ENCODE measurements around the gene AGER. TPM values are rescaled to one million over a fixed set of nuclear protein-coding genes. Genes with fewer than 3 reads are reported as not detected.
"Not testable (repeated sequence)": the region's sequence is repeated elsewhere in the genome, so short reads cannot be mapped to it uniquely, and the experiment has no call there.

Gene AGER
- total RNA-seq, 1 donor from 2014 or later, result 1,590 TPM

GRCh38 chr6:32148289-32149091 is 35.6 kb downstream of the AGER start:
- ATAC-seq (peak; percentile 69), DNase-seq (peak; percentile 83)
- H3K4me3 ChIP-seq, result peak overlapping the region; percentile 14
- H3K27me3 ChIP-seq, result peaks cover 27% of the 10 kb centered on the region
- peaks cover 15% of the 10 kb centered on the region for H3K4me1 ChIP-seq
- H3K36me3 ChIP-seq, result no peaks in the 10 kb centered on the region
- TF ChIP-seq CTCF (IDR thresholded peaks at IDR 0.05), result no peak
- H3K9me3 ChIP-seq, result no peaks in the 10 kb centered on the region
- no peak overlapping the region for H3K27ac ChIP-seq
- intact Hi-C loops (cut with DNase I), result no loop called here

DNA sequence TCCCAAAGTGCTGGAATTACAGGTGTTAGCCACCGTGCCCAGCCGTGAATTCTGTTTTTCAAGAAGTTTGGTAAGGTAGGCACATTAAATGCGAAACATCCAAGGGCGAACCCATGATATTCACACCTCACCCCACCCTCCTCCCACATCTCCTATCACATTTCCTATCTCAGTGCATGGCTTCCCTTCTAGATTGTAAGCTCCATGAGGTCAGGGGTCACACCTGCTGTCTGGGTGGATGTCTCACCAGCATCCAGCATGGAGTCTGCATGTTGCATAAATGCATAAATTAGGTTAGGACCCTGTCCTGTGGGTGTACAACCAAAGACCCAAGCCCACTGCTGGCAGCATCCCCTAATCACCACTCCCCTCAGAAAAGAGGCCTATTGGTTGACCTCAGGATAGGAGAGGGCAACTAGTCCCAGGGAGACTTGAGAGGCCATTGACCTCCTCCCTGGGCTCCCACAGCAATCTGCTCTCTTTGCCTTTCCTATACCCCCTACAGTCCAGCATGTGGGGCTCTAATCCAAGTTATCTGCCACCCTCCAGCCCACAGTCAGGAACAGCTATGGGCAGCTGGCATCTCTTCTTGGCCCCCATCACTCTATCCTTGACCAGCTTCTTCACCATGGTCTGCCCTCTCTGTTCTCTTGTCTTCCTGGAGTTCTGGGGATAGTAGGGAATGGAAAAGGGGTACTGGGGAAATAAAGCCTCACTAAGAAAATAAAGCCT is 36.5 kb downstream of the AGER start:
- Histone ChIP-seq H3K9me3 (no peaks in the 10 kb centered on the region), H3K36me3 (no peaks in the 10 kb centered on the region), H3K27me3 (peaks cover 27% of the 10 kb centered on the region), H3K27ac (no peak overlapping the region), H3K4me3 (no peak overlapping the region), H3K4me1 (peaks cover 6% of the 10 kb centered on the region)
- TF ChIP-seq CTCF (IDR thresholded peaks at IDR 0.05), result peak; percentile 7
- DNase-seq, result no peak
- intact Hi-C loops (cut with DNase I), result no loop called here
- ATAC-seq, result no peak

DNA sequence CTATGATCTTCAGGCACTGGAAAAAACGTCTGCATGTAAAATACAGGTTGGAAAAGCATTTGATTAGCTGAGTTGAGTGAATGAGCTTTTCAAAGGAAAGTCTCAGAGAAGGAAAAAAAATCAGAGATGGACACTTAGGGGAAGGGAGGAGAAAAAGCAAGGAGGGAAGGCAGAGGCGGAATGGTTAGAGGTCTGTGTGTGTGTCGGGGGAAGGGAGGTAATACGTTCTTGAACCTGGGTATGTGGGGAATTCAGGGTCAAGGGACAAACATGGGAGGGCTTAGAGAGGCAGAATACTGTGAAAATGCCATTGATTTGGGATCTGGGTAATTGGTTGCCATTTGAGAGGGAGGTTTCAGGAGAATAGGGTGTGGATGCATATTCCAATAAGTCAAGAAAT is 37.4 kb downstream of the AGER start:
- Histone ChIP-seq H3K27ac (no peak overlapping the region), H3K27me3 (peaks cover 27% of the 10 kb centered on the region), H3K9me3 (no peaks in the 10 kb centered on the region), H3K4me3 (no peak overlapping the region), H3K4me1 (no peaks in the 10 kb centered on the region), H3K36me3 (no peaks in the 10 kb centered on the region)
- DNase-seq (no peak), ATAC-seq (no peak)
- intact Hi-C loops (cut with DNase I), result no loop called here
- TF ChIP-seq CTCF (IDR thresholded peaks at IDR 0.05), result no peak

- H3K9me3 ChIP-seq, result no peaks in the 10 kb centered on the region
- no peak for DNase-seq
- no peak overlapping the region for H3K4me3 ChIP-seq
- H3K4me1 ChIP-seq, result no peaks in the 10 kb centered on the region
- peaks cover 27% of the 10 kb centered on the region for H3K27me3 ChIP-seq
- no peak for TF ChIP-seq CTCF (IDR thresholded peaks at IDR 0.05)
- no peak for ATAC-seq
- H3K27ac ChIP-seq, result no peak overlapping the region
- intact Hi-C loops (cut with DNase I), result no loop called here
- no peaks in the 10 kb centered on the region for H3K36me3 ChIP-seq
These were observed 37.8 kb downstream of the AGER start for GRCh38 chr6:32146287-32146686.

GRCh38 chr6:32144238-32144637 is 39.8 kb downstream of the AGER start:
- H3K4me3 ChIP-seq; intact Hi-C loops (cut with DNase I); ATAC-seq; H3K27ac ChIP-seq; H3K4me1 ChIP-seq; DNase-seq; H3K9me3 ChIP-seq; H3K36me3 ChIP-seq: not testable (repeated sequence)
- peaks cover 17% of the 10 kb centered on the region for H3K27me3 ChIP-seq

GRCh38 chr6:32140420-32141046 is 43.5 kb downstream of the AGER start:
- Histone ChIP-seq H3K27me3 (peaks cover 3% of the 10 kb centered on the region), H3K4me3 (no peak overlapping the region), H3K4me1 (no peaks in the 10 kb centered on the region), H3K36me3 (no peaks in the 10 kb centered on the region), H3K27ac (no peak overlapping the region), H3K9me3 (no peaks in the 10 kb centered on the region)
- ATAC-seq, result no peak
- intact Hi-C loops (cut with DNase I), result no loop called here
- DNase-seq, result no peak
- TF ChIP-seq CTCF (IDR thresholded peaks at IDR 0.05), result no peak

Data from upper lobe of right lung (tissue), 1 donor.